ENCODE measurements around the gene HCAR3.
"Not testable (repeated sequence)": the region's sequence is repeated elsewhere in the genome, so short reads cannot be mapped to it uniquely, and the experiment has no call there.

- not testable (repeated sequence) for TF ChIP-seq POLR2AphosphoS5 (IDR thresholded peaks at IDR 0.05; ENCODE audit: low read depth, low read length); POLR2A (IDR thresholded peaks at IDR 0.05; ENCODE audit: low read depth, low read length); TAF1 (IDR thresholded peaks at IDR 0.05; ENCODE audit: borderline replicate concordance, low read depth, low read length)
Observed at GRCh38 chr12:122703841-122704240, 12.8 kb downstream of the HCAR3 start.
